ENCODE data around the gene OPA1. TPM values are rescaled to one million over a fixed set of nuclear protein-coding genes. Genes with fewer than 3 reads are reported as not detected.

OPA1 gene
- total and polyA plus RNA-seq, 2 of the 13 experiments (the other 11 are each of a cell fraction or from before 2014, with no cell fraction given): 26.7 to 78.5 TPM

DNA sequence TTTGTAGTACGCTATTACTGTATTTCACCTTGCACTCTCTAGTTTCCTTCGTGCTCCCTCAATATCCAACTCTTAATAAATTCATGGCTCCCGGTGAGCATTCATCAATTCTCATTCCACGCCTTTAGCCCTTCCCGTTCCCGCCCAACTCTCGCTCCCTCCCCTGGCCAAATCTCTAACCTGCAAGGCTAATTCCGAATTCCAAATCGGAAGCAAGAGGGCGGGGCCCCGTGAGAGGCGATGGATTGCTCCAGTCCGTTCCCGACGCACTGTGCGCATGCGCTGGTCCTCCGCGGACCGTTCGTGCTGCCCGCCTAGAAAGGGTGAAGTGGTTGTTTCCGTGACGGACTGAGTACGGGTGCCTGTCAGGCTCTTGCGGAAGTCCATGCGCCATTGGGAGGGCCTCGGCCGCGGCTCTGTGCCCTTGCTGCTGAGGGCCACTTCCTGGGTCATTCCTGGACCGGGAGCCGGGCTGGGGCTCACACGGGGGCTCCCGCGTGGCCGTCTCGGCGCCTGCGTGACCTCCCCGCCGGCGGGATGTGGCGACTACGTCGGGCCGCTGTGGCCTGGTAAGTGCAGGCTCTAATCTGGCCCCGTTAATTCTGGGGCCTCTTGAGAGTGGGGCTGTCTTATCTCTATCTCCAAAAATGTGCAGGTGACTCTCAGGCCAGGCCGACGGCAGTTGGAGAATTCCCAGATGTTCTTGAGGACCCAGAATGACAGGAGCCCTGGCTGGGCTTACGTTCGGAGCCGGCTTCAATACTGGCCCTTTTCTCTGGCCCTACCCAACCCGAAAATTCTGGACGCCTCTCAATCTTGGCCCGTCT is at the start of gene OPA1 (continued):
- TF ChIP-seq, protein P1, sequence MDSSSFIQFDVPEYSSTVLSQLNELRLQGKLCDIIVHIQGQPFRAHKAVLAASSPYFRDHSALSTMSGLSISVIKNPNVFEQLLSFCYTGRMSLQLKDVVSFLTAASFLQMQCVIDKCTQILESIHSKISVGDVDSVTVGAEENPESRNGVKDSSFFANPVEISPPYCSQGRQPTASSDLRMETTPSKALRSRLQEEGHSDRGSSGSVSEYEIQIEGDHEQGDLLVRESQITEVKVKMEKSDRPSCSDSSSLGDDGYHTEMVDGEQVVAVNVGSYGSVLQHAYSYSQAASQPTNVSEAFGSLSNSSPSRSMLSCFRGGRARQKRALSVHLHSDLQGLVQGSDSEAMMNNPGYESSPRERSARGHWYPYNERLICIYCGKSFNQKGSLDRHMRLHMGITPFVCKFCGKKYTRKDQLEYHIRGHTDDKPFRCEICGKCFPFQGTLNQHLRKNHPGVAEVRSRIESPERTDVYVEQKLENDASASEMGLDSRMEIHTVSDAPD (CRISPR knock-in tag; IDR thresholded peaks at IDR 0.05): no peak
- TF ChIP-seq NR1H2 (CRISPR knock-in tag; IDR thresholded peaks at IDR 0.05; ENCODE audit: borderline replicate concordance, low read depth): peak; percentile 68; the same call in 1 of the 2 replicates
- TF ChIP-seq HOXD1 (CRISPR knock-in tag; IDR thresholded peaks at IDR 0.05): peak; percentile 88; the same call in 1 of the 2 replicates
- peak; percentile 80; the same call in 1 of the 2 replicates for TF ChIP-seq MTA1 (CRISPR knock-in tag; IDR thresholded peaks at IDR 0.05; ENCODE audit: borderline replicate concordance)
- TF ChIP-seq NCOA5 (CRISPR knock-in tag; IDR thresholded peaks at IDR 0.05): no peak
- TF ChIP-seq, protein P2, sequence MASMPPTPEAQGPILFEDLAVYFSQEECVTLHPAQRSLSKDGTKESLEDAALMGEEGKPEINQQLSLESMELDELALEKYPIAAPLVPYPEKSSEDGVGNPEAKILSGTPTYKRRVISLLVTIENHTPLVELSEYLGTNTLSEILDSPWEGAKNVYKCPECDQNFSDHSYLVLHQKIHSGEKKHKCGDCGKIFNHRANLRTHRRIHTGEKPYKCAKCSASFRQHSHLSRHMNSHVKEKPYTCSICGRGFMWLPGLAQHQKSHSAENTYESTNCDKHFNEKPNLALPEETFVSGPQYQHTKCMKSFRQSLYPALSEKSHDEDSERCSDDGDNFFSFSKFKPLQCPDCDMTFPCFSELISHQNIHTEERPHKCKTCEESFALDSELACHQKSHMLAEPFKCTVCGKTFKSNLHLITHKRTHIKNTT (CRISPR knock-in tag; IDR thresholded peaks at IDR 0.05): no peak
- TF ChIP-seq ATF4 (CRISPR knock-in tag; IDR thresholded peaks at IDR 0.05): peak in 1 of 2 experiments; percentile 80; a peak in 1 of 4 replicates
- TF ChIP-seq SRSF1 (optimal IDR thresholded peaks at IDR 0.05; ENCODE audit: low read depth, low read length): peak; percentile 96
- TF ChIP-seq, protein P3, sequence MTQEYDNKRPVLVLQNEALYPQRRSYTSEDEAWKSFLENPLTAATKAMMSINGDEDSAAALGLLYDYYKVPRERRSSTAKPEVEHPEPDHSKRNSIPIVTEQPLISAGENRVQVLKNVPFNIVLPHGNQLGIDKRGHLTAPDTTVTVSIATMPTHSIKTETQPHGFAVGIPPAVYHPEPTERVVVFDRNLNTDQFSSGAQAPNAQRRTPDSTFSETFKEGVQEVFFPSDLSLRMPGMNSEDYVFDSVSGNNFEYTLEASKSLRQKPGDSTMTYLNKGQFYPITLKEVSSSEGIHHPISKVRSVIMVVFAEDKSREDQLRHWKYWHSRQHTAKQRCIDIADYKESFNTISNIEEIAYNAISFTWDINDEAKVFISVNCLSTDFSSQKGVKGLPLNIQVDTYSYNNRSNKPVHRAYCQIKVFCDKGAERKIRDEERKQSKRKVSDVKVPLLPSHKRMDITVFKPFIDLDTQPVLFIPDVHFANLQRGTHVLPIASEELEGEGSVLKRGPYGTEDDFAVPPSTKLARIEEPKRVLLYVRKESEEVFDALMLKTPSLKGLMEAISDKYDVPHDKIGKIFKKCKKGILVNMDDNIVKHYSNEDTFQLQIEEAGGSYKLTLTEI (CRISPR knock-in tag; conservative IDR thresholded peaks at IDR 0.05): no peak
- TF ChIP-seq, protein P4, sequence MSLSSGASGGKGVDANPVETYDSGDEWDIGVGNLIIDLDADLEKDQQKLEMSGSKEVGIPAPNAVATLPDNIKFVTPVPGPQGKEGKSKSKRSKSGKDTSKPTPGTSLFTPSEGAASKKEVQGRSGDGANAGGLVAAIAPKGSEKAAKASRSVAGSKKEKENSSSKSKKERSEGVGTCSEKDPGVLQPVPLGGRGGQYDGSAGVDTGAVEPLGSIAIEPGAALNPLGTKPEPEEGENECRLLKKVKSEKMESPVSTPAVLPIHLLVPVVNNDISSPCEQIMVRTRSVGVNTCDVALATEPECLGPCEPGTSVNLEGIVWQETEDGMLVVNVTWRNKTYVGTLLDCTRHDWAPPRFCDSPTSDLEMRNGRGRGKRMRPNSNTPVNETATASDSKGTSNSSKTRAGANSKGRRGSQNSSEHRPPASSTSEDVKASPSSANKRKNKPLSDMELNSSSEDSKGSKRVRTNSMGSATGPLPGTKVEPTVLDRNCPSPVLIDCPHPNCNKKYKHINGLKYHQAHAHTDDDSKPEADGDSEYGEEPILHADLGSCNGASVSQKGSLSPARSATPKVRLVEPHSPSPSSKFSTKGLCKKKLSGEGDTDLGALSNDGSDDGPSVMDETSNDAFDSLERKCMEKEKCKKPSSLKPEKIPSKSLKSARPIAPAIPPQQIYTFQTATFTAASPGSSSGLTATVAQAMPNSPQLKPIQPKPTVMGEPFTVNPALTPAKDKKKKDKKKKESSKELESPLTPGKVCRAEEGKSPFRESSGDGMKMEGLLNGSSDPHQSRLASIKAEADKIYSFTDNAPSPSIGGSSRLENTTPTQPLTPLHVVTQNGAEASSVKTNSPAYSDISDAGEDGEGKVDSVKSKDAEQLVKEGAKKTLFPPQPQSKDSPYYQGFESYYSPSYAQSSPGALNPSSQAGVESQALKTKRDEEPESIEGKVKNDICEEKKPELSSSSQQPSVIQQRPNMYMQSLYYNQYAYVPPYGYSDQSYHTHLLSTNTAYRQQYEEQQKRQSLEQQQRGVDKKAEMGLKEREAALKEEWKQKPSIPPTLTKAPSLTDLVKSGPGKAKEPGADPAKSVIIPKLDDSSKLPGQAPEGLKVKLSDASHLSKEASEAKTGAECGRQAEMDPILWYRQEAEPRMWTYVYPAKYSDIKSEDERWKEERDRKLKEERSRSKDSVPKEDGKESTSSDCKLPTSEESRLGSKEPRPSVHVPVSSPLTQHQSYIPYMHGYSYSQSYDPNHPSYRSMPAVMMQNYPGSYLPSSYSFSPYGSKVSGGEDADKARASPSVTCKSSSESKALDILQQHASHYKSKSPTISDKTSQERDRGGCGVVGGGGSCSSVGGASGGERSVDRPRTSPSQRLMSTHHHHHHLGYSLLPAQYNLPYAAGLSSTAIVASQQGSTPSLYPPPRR (CRISPR knock-in tag; IDR thresholded peaks at IDR 0.05; ENCODE audit: borderline replicate concordance): peak; percentile 82; the same call in 1 of the 2 replicates
- TF ChIP-seq ZNF776 (CRISPR knock-in tag; IDR thresholded peaks at IDR 0.05): peak; percentile 83
- TF ChIP-seq ZC3H4 (CRISPR knock-in tag; IDR thresholded peaks at IDR 0.05; ENCODE audit: borderline replicate concordance): no peak
- TF ChIP-seq CCAR2 (optimal IDR thresholded peaks at IDR 0.05; ENCODE audit: low read depth, low read length): peak; percentile 76
- peak in 1 of 2 experiments; percentile 65; a peak in 2 of 4 replicates for TF ChIP-seq EP300 (IDR thresholded peaks at IDR 0.05; ENCODE audit: low read depth in 2 of 2, low read length in 2 of 2)
- TF ChIP-seq EP300 (CRISPR knock-in tag; IDR thresholded peaks at IDR 0.05; ENCODE audit: borderline replicate concordance): peak; percentile 55; the same call in 1 of the 2 replicates
- TF ChIP-seq ZNF550 (CRISPR knock-in tag; IDR thresholded peaks at IDR 0.05; ENCODE audit: borderline replicate concordance): no peak
- no peak for TF ChIP-seq ZMAT5 (CRISPR knock-in tag; IDR thresholded peaks at IDR 0.05; ENCODE audit: borderline replicate concordance, low read depth)
